Measurements from ENCODE around the gene TMEM140.

DNA sequence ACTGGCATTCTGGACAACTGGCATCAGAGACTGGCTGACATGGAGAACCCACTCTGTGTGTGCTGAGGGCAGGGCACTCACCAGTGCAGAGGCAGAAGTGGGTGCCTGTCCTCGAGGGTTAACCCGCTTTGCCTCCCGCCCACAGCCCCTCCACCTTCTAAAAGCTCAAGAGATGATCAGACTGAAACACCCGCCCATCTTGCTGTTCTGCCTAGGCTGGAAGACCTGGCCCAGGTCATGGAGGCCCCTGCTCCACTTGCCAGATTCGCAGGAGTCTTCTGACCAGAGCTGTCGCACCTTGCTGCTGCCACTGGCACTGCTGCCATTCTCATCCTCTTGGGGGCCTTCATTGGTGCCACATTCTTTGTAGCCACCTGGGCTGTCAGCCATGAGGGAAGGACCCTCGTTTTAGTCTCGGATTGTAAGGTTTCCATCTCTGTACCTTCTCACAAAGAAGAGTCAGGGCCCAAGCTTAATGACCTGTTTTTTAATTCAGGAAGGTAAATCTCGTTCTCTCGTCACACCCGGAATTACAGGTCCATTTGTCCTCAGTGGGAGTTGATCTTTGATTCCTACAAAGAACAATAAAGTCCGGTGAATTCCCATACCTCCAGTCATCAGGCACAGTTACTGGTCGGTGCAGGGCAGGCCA is 20.7 kb downstream of the TMEM140 start:
- TF ChIP-seq, protein P1, sequence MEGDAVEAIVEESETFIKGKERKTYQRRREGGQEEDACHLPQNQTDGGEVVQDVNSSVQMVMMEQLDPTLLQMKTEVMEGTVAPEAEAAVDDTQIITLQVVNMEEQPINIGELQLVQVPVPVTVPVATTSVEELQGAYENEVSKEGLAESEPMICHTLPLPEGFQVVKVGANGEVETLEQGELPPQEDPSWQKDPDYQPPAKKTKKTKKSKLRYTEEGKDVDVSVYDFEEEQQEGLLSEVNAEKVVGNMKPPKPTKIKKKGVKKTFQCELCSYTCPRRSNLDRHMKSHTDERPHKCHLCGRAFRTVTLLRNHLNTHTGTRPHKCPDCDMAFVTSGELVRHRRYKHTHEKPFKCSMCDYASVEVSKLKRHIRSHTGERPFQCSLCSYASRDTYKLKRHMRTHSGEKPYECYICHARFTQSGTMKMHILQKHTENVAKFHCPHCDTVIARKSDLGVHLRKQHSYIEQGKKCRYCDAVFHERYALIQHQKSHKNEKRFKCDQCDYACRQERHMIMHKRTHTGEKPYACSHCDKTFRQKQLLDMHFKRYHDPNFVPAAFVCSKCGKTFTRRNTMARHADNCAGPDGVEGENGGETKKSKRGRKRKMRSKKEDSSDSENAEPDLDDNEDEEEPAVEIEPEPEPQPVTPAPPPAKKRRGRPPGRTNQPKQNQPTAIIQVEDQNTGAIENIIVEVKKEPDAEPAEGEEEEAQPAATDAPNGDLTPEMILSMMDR (IDR thresholded peaks at IDR 0.05): no peak
- no peak for TF ChIP-seq POLR2A (IDR thresholded peaks at IDR 0.05)
